Activated CD4-positive, CD25-positive, alpha-beta regulatory T cell treated with anti-CD3 and anti-CD28 coated beads, Interleukin-2, amount 50 U/mL, for 72 hours (primary cell): ENCODE results near the gene USP17L11.
A peak's percentile ranks its signal among the peaks of the same experiment; 100 is the strongest.
"Not testable (repeated sequence)": the region's sequence is repeated elsewhere in the genome, so short reads cannot be mapped to it uniquely, and the experiment has no call there.

Source experiments
- DNase-seq: peaks from one replicate; pipeline ENCODE4 v3.0.0; 2021

Gene USP17L11, protein sequence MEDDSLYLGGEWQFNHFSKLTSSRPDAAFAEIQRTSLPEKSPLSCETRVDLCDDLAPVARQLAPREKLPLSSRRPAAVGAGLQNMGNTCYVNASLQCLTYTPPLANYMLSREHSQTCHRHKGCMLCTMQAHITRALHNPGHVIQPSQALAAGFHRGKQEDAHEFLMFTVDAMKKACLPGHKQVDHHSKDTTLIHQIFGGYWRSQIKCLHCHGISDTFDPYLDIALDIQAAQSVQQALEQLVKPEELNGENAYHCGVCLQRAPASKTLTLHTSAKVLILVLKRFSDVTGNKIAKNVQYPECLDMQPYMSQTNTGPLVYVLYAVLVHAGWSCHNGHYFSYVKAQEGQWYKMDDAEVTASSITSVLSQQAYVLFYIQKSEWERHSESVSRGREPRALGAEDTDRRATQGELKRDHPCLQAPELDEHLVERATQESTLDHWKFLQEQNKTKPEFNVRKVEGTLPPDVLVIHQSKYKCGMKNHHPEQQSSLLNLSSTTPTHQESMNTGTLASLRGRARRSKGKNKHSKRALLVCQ

DNA sequence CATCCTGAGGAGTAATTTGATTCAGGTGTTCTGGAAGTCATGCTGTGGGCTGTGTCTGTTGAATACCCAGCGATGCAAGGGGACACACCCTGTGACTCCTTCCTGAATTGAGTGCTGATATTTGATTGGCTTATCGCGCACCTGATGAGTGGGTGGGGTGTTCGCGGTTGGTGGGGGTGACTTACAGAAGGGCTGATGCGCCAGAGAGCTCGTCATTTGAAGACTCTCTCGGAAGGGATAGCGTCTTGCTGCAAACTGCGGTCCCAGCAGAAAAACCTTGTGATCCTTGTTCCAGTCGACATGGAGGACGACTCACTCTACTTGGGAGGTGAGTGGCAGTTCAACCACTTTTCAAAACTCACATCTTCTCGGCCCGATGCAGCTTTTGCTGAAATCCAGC, at the start of gene USP17L11:
Gene USP17L11 (plus strand): TSS at position 301 of the 400 bp plus-strand sequence. CDS start 0 bp downstream, at position 301.
- not testable (repeated sequence) for DNase-seq

DNA sequence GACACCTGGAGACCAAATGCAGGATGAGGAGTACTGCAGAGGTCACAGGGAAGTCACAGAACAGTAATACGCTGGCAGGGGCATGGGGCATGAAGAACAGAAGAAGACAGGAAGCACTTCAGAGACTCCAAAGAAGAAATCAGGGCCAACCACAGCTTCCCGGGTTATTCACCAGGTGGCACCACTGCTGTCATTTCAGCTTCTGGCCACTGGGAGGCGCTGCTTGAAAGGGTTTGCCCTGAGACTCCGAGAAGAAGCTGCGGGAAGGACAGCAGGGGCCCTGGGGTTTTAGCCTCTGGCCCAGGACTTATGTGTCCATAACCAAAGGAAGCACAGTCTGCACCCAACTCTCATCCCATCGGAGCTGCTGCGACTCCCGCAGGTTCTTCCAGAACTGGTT, 49.2 kb upstream of the USP17L11 start:
- not testable (repeated sequence) for DNase-seq

DNA sequence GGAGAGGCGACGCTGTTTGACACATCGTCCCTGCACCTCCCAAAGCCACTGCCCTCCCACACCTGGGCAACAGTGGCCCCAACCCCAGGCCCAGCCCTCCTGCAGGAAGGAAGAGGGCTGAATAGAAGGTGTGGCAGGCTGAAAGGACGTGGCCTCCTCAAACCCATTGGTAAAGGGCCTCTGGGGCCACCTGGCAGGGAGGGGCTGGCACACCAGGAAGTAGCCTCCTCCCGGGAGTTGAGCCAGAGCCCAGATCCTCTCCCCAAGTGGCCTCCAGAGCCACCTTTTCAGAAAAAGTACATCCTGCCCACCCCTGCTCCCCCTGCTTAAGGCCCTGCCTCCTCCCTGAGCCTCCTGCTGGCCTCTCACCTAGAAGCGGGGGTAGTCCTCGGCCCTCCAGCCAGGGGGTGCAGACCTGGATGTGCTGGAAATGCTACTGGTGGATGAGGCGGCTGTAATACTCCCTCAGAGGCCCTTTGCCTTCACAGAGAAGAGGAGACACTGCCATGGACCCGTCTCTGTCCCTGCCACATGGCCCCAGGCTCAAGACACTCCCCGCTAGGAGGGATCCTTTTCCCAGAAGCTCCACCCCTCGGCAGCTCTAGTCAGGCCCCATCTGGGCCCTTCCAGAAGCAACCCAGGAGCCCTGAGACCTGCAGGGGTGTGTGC, 45.3 kb upstream of the USP17L11 start, which contains the start of gene FAM90A26:
Gene FAM90A26 (plus strand): TSS at position 619 of the 669 bp plus-strand sequence. CDS start 2,764 bp downstream, outside the sequence.
- not testable (repeated sequence) for DNase-seq

DNA sequence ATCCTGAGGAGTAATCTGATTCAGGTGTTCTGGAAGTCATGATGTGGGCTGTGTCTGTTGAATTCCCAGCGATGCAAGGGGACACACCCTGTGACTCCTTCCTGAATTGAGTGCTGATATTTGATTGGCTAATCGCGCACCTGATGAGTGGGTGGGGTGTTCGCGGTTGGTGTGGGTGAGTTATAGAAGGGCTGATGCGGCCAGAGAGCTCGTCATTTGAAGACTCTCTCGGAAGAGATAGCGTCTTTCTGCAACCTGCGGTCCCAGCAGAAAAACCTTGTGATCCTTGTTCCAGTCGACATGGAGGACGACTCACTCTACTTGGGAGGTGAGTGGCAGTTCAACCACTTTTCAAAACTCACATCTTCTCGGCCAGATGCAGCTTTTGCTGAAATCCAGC, 4.8 kb upstream of the USP17L11 start, which contains the start of gene USP17L10:
Gene USP17L10 (plus strand): TSS at position 301 of the 400 bp plus-strand sequence. CDS start 0 bp downstream, at position 301.
- not testable (repeated sequence) for DNase-seq

DNA sequence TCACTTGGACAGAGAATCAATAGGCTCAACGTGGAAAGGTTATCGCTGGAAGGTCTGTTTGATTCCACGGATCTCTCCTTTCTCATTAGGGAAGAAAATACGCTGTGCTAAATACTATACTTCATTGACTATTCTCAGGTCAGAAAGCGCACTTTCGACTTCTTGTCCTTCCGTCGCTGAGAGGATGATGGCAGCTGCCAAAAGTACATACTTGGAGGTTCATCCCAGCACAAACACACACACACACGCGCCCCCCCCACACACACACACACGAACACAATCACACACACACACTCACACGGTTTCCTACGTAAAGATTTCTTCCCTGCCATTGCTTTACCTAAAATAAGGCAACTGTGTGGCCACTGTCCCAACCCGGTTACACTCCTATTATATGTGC, 504 bp upstream of the USP17L11 start:
- not testable (repeated sequence) for DNase-seq

DNA sequence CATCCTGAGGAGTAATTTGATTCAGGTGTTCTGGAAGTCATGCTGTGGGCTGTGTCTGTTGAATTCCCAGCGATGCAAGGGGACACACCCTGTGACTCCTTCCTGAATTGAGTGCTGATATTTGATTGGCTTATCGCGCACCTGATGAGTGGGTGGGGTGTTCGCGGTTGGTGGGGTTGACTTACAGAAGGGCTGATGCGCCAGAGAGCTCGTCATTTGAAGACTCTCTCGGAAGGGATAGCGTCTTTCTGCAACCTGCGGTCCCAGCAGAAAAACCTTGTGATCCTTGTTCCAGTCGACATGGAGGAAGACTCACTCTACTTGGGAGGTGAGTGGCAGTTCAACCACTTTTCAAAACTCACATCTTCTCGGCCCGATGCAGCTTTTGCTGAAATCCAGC, 4.6 kb downstream of the USP17L11 start, which contains the start of gene USP17L12:
Gene USP17L12 (plus strand): TSS at position 301 of the 400 bp plus-strand sequence. CDS start 0 bp downstream, at position 301.
- DNase-seq: not testable (repeated sequence)

DNA sequence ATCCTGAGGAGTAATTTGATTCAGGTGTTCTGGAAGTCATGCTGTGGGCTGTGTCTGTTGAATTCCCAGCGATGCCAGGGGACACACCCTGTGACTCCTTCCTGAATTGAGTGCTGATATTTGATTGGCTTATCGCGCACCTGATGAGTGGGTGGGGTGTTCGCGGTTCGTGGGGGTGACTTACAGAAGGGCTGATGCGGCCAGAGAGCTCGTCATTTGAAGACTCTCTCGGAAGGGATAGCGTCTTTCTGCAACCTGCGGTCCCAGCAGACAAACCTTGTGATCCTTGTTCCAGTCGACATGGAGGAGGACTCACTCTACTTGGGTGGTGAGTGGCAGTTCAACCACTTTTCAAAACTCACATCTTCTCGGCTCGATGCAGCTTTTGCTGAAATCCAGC, 9.4 kb downstream of the USP17L11 start, which contains the start of gene USP17L13:
Gene USP17L13 (plus strand): TSS at position 301 of the 400 bp plus-strand sequence. CDS start 0 bp downstream, at position 301.
- not testable (repeated sequence) for DNase-seq

DNA sequence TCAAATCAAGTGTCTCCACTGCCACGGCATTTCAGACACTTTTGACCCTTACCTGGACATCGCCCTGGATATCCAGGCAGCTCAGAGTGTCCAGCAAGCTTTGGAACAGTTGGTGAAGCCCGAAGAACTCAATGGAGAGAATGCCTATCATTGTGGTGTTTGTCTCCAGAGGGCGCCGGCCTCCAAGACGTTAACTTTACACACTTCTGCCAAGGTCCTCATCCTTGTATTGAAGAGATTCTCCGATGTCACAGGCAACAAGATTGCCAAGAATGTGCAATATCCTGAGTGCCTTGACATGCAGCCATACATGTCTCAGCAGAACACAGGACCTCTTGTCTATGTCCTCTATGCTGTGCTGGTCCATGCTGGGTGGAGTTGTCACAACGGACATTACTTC, 15.0 kb downstream of the USP17L11 start:
- peak; percentile 8 for DNase-seq

DNA sequence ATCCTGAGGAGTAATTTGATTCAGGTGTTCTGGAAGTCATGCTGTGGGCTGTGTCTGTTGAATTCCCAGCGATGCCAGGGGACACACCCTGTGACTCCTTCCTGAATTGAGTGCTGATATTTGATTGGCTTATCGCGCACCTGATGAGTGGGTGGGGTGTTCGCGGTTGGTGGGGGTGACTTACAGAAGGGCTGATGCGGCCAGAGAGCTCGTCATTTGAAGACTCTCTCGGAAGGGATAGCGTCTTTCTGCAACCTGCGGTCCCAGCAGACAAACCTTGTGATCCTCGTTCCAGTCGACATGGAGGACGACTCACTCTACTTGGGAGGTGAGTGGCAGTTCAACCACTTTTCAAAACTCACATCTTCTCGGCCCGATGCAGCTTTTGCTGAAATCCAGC, 18.9 kb downstream of the USP17L11 start, which contains the start of gene USP17L15:
Gene USP17L15 (plus strand): TSS at position 301 of the 400 bp plus-strand sequence. CDS start 0 bp downstream, at position 301.
- not testable (repeated sequence) for DNase-seq

DNA sequence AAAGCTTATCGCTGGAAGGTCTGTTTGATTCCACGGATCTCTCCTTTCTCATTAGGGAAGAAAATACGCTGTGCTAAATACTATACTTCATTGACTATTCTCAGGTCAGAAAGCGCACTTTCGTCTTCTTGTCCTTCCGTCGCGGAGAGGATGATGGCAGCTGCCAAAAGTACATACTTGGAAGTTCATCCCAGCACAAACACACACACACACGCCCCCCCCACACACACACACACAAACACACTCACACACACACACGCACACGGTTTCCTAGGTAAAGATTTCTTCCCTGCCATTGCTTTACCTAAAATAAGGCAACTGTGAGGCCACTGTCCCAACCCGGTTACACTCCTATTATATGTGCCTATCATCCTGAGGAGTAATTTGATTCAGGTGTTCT, 23.3 kb downstream of the USP17L11 start:
- not testable (repeated sequence) for DNase-seq

DNA sequence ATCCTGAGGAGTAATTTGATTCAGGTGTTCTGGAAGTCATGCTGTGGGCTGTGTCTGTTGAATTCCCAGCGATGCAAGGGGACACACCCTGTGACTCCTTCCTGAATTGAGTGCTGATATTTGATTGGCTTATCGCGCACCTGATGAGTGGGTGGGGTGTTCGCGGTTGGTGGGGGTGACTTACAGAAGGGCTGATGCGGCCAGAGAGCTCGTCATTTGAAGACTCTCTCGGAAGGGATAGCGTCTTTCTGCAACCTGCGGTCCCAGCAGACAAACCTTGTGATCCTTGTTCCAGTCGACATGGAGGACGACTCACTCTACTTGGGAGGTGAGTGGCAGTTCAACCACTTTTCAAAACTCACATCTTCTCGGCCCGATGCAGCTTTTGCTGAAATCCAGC, 28.4 kb downstream of the USP17L11 start, which contains the start of gene USP17L17:
Gene USP17L17 (plus strand): TSS at position 301 of the 400 bp plus-strand sequence. CDS start 0 bp downstream, at position 301.
- DNase-seq: not testable (repeated sequence)

DNA sequence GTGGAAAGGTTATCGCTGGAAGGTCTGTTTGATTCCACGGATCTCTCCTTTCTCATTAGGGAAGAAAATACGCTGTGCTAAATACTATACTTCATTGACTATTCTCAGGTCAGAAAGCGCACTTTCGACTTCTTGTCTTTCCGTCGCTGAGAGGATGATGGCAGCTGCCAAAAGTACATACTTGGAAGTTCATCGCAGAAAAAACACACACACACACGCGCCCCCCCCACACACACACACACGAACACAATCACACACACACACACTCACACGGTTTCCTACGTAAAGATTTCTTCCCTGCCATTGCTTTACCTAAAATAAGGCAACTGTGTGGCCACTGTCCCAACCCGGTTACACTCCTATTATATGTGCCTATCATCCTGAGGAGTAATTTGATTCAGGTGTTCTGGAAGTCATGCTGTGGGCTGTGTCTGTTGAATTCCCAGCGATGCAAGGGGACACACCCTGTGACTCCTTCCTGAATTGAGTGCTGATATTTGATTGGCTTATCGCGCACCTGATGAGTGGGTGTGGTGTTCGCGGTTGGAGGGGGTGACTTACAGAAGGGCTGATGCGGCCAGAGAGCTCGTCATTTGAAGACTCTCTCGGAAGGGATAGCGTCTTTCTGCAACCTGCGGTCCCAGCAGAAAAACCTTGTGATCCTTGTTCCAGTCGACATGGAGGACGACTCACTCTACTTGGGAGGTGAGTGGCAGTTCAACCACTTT, 32.9 kb downstream of the USP17L11 start, which contains the start of gene USP17L18:
Gene USP17L18 (plus strand): TSS at position 678 of the 728 bp plus-strand sequence. CDS start 0 bp downstream, at position 678.
- not testable (repeated sequence) for DNase-seq

DNA sequence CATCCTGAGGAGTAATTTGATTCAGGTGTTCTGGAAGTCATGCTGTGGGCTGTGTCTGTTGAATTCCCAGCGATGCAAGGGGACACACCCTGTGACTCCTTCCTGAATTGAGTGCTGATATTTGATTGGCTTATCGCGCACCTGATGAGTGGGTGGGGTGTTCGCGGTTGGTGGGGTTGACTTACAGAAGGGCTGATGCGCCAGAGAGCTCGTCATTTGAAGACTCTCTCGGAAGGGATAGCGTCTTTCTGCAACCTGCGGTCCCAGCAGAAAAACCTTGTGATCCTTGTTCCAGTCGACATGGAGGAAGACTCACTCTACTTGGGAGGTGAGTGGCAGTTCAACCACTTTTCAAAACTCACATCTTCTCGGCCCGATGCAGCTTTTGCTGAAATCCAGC, 37.9 kb downstream of the USP17L11 start, which contains the start of gene USP17L19:
Gene USP17L19 (plus strand): TSS at position 301 of the 400 bp plus-strand sequence. CDS start 0 bp downstream, at position 301.
- DNase-seq: not testable (repeated sequence)

DNA sequence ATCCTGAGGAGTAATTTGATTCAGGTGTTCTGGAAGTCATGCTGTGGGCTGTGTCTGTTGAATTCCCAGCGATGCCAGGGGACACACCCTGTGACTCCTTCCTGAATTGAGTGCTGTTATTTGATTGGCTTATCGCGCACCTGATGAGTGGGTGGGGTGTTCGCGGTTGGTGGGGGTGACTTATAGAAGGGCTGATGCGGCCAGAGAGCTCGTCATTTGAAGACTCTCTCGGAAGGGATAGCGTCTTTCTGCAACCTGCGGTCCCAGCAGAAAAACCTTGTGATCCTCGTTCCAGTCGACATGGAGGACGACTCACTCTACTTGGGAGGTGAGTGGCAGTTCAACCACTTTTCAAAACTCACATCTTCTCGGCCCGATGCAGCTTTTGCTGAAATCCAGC, 42.6 kb downstream of the USP17L11 start, which contains the start of gene USP17L20:
Gene USP17L20 (plus strand): TSS at position 301 of the 400 bp plus-strand sequence. CDS start 0 bp downstream, at position 301.
- not testable (repeated sequence) for DNase-seq

DNA sequence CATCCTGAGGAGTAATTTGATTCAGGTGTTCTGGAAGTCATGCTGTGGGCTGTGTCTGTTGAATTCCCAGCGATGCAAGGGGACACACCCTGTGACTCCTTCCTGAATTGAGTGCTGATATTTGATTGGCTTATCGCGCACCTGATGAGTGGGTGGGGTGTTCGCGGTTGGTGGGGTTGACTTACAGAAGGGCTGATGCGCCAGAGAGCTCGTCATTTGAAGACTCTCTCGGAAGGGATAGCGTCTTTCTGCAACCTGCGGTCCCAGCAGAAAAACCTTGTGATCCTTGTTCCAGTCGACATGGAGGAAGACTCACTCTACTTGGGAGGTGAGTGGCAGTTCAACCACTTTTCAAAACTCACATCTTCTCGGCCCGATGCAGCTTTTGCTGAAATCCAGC, 47.4 kb downstream of the USP17L11 start, which contains the start of gene USP17L21:
Gene USP17L21 (plus strand): TSS at position 301 of the 400 bp plus-strand sequence. CDS start 0 bp downstream, at position 301.
- not testable (repeated sequence) for DNase-seq
